Ishikawa (cell line): ENCODE results near the gene IFNL3.

Experiments
- CEBPB ChIP-seq: IDR thresholded peaks from 2 replicates; pipeline ENCODE4 v1.6.1; 2012
- CREB1 ChIP-seq: IDR thresholded peaks from 2 replicates; pipeline ENCODE4 v1.6.1; 2012; ENCODE audit warnings: low read depth
- EGR1 ChIP-seq: IDR thresholded peaks from 2 replicates; pipeline ENCODE4 v1.6.1; 2012
- EP300 ChIP-seq: IDR thresholded peaks from 2 replicates; pipeline ENCODE4 v1.6.1; 2012; ENCODE audit warnings: borderline replicate concordance
- FOXM1 ChIP-seq: IDR thresholded peaks from 2 replicates; pipeline ENCODE4 v1.6.1; 2012; ENCODE audit warnings: low read depth, borderline replicate concordance
- NFIC ChIP-seq: IDR thresholded peaks from 2 replicates; pipeline ENCODE4 v1.6.1; 2012
- RAD21 ChIP-seq: IDR thresholded peaks from 2 replicates; pipeline ENCODE4 v1.6.1; 2012; ENCODE audit warnings: low read depth
- TAF1 ChIP-seq: IDR thresholded peaks from 2 replicates; pipeline ENCODE4 v1.6.1; 2012; ENCODE audit warnings: low read depth, mild to moderate bottlenecking
- TCF12 ChIP-seq: IDR thresholded peaks from 2 replicates; pipeline ENCODE4 v1.6.1; 2012; ENCODE audit warnings: low read depth
- TEAD4 ChIP-seq: IDR thresholded peaks from 2 replicates; pipeline ENCODE4 v1.6.1; 2012
- YY1 ChIP-seq: IDR thresholded peaks from 2 replicates; pipeline ENCODE4 v1.6.1; 2012; ENCODE audit warnings: low read depth
- ZBTB7A ChIP-seq: IDR thresholded peaks from 2 replicates; pipeline ENCODE4 v1.6.1; 2012; ENCODE audit warnings: low read depth
- TF ChIP-seq, protein P1 (sequence below): IDR thresholded peaks from 2 replicates; pipeline ENCODE4 v1.6.1; 2012; ENCODE audit warnings: low read depth, mild to moderate bottlenecking
- TF ChIP-seq, protein P2 (sequence below): IDR thresholded peaks from 2 replicates; pipeline ENCODE4 v1.6.1; 2012
- TF ChIP-seq, protein P3 (sequence below): IDR thresholded peaks from 2 replicates; pipeline ENCODE4 v1.6.1; 2012

IFNL3 gene

GRCh38 chr19:39276740-39277139 is 31.9 kb upstream of the IFNL3 start:
- TF ChIP-seq TCF12, result no peak
- TF ChIP-seq, protein P1, sequence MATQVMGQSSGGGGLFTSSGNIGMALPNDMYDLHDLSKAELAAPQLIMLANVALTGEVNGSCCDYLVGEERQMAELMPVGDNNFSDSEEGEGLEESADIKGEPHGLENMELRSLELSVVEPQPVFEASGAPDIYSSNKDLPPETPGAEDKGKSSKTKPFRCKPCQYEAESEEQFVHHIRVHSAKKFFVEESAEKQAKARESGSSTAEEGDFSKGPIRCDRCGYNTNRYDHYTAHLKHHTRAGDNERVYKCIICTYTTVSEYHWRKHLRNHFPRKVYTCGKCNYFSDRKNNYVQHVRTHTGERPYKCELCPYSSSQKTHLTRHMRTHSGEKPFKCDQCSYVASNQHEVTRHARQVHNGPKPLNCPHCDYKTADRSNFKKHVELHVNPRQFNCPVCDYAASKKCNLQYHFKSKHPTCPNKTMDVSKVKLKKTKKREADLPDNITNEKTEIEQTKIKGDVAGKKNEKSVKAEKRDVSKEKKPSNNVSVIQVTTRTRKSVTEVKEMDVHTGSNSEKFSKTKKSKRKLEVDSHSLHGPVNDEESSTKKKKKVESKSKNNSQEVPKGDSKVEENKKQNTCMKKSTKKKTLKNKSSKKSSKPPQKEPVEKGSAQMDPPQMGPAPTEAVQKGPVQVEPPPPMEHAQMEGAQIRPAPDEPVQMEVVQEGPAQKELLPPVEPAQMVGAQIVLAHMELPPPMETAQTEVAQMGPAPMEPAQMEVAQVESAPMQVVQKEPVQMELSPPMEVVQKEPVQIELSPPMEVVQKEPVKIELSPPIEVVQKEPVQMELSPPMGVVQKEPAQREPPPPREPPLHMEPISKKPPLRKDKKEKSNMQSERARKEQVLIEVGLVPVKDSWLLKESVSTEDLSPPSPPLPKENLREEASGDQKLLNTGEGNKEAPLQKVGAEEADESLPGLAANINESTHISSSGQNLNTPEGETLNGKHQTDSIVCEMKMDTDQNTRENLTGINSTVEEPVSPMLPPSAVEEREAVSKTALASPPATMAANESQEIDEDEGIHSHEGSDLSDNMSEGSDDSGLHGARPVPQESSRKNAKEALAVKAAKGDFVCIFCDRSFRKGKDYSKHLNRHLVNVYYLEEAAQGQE, result no peak
- TF ChIP-seq YY1, result no peak
- TF ChIP-seq, protein P2, sequence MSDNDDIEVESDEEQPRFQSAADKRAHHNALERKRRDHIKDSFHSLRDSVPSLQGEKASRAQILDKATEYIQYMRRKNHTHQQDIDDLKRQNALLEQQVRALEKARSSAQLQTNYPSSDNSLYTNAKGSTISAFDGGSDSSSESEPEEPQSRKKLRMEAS, result no peak
- no peak for TF ChIP-seq RAD21
- TF ChIP-seq TEAD4, result no peak
- no peak for TF ChIP-seq FOXM1
- TF ChIP-seq NFIC, result no peak
- no peak for TF ChIP-seq CEBPB
- TF ChIP-seq EP300, result no peak
- no peak for TF ChIP-seq CREB1
- TF ChIP-seq EGR1, result no peak
- TF ChIP-seq, protein P3, sequence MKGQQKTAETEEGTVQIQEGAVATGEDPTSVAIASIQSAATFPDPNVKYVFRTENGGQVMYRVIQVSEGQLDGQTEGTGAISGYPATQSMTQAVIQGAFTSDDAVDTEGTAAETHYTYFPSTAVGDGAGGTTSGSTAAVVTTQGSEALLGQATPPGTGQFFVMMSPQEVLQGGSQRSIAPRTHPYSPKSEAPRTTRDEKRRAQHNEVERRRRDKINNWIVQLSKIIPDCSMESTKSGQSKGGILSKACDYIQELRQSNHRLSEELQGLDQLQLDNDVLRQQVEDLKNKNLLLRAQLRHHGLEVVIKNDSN, result no peak
- TF ChIP-seq ZBTB7A, result no peak
- TF ChIP-seq TAF1, result no peak

GRCh38 chr19:39275578-39275977 is 30.8 kb upstream of the IFNL3 start:
- TF ChIP-seq, protein P3, result no peak
- TF ChIP-seq RAD21 (no peak), ZBTB7A (no peak), FOXM1 (no peak), TEAD4 (no peak), CEBPB (no peak), EGR1 (no peak), NFIC (no peak), CREB1 (no peak), TAF1 (no peak)
- TF ChIP-seq, protein P1, result no peak
- TF ChIP-seq, protein P2, result no peak

DNA sequence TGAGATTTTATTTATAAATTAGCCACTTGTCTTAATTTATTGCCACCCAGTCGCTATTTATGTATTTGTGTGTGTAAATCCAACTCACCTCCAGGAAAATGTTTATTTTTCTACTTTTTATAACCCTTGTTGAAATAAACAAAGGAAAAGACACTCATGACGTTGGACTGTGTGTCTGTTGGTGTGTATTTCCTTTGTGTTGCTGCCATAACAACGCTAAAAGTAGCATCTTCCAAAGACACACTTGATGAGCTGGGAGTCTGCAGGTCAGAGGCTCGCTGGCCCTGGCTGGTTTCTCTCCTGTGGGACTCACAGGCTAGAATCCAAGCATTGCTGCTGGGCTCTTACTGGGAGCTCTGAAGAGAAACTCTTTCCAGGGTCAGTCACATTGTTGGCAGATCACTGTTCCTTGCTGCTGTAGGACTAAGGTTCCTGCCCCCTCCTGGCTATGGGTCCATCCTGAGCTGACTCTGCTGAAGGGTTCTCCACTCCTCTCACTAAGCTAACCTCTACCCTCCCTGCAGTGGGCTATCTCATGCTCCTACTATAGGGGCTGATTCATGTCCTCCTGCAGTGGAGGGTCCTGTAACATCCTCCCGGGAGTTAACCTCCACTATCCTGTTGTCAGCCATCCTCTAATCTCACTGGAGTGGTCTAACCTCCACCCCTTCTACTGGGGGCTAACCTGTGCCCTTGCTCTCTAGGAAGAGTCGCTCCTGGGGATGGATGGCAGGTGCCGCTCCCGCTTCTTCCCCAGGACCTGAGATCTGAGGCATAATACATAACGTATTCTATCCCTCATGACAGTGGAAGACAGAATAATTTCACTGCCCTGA is 25.4 kb upstream of the IFNL3 start:
- TF ChIP-seq NFIC (no peak), TAF1 (no peak), YY1 (no peak), FOXM1 (no peak), TCF12 (no peak), TEAD4 (no peak), CREB1 (no peak), EGR1 (no peak), ZBTB7A (no peak), CEBPB (no peak), RAD21 (no peak), EP300 (no peak)
- TF ChIP-seq, protein P2, result no peak
- TF ChIP-seq, protein P1, result no peak
- TF ChIP-seq, protein P3, result no peak
